ENCODE results near the gene KDM6B.
A peak's percentile ranks its signal among the peaks of the same experiment; 100 is the strongest.

KDM6B gene

DNA sequence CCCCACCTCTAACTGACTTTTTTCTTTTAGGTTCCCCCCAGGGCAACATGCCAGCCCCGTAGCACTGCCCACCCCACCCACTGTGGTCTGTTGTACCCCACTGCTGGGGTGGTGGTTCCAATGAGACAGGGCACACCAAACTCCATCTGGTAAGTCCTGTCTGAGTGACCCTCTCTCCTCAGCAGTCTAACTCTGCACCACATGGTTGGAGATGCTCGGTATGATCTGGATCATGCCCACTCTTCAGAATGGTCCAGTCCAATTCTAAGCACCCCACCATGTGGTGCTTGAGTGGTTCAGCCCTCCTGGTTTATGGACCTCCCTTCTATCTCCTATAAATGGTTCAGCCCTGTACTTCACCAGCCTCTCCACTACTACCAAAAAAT lies 5.9 kb downstream of the KDM6B start (continued):
- TF ChIP-seq, protein P1, sequence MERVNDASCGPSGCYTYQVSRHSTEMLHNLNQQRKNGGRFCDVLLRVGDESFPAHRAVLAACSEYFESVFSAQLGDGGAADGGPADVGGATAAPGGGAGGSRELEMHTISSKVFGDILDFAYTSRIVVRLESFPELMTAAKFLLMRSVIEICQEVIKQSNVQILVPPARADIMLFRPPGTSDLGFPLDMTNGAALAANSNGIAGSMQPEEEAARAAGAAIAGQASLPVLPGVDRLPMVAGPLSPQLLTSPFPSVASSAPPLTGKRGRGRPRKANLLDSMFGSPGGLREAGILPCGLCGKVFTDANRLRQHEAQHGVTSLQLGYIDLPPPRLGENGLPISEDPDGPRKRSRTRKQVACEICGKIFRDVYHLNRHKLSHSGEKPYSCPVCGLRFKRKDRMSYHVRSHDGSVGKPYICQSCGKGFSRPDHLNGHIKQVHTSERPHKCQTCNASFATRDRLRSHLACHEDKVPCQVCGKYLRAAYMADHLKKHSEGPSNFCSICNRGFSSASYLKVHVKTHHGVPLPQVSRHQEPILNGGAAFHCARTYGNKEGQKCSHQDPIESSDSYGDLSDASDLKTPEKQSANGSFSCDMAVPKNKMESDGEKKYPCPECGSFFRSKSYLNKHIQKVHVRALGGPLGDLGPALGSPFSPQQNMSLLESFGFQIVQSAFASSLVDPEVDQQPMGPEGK (tag by site-specific recombination; IDR thresholded peaks at IDR 0.05), result peak; percentile 66
- TF ChIP-seq GLI4 (tag by site-specific recombination; IDR thresholded peaks at IDR 0.05) (no peak), ZNF146 (tag by site-specific recombination; IDR thresholded peaks at IDR 0.05) (no peak), ZNF391 (tag by site-specific recombination; IDR thresholded peaks at IDR 0.05; ENCODE audit: borderline replicate concordance, low read depth) (no peak), ZNF626 (tag by site-specific recombination; IDR thresholded peaks at IDR 0.05) (no peak), ZBTB17 (tag by site-specific recombination; IDR thresholded peaks at IDR 0.05) (peak; percentile 48), GLIS2 (tag by site-specific recombination; IDR thresholded peaks at IDR 0.05) (peak; percentile 26; the same call in 1 of the 2 replicates), SP3 (tag by site-specific recombination; IDR thresholded peaks at IDR 0.05) (no peak), ZNF600 (tag by site-specific recombination; IDR thresholded peaks at IDR 0.05) (peak; percentile 79)
- TF ChIP-seq, protein P2, sequence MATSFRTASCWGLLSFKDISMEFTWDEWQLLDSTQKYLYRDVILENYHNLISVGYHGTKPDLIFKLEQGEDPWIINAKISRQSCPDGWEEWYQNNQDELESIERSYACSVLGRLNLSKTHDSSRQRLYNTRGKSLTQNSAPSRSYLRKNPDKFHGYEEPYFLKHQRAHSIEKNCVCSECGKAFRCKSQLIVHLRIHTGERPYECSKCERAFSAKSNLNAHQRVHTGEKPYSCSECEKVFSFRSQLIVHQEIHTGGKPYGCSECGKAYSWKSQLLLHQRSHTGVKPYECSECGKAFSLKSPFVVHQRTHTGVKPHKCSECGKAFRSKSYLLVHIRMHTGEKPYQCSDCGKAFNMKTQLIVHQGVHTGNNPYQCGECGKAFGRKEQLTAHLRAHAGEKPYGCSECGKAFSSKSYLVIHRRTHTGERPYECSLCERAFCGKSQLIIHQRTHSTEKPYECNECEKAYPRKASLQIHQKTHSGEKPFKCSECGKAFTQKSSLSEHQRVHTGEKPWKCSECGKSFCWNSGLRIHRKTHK (tag by site-specific recombination; IDR thresholded peaks at IDR 0.05), result no peak

DNA sequence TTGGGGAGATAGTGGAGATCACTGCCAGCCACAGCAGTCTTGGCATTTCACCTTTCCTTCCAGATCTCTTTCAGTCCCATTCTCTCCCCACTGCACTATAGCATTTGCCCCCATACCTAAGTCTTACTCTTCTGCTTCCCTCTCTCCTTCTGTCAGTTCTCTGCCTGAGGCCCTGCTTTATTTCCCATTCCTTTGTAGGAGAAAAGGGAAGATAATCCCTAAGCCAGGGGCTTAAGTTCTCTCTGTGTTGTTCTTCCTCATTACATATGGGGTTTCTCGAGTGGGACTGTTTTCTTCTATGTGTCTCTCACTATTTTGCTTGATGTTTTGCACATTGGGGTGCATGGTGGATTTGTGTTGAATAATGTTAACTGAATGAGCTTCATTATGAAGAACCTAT lies 6.4 kb downstream of the KDM6B start:
- Histone ChIP-seq H3K4me3 (ENCODE audit: low read depth, low read length) (no peak overlapping the region), H3K27ac (ENCODE audit: extremely low read depth, low read depth, low read length) (0 out of 2 replicates have a peak overlapping the region, but pooled peaks have one; percentile 5), H3K4me1 (ENCODE audit: control insufficient read depth, insufficient read depth, low read length) (peaks cover 31% of the 10 kb centered on the region), H3K36me3 (ENCODE audit: control insufficient read depth in 2 of 2, insufficient read depth in 1 of 2, low read length in 2 of 2) (peaks cover 0 to 8% of the 10 kb centered on the region in 2 experiments; a peak in 1 of 3 replicates), H3K9me3 (ENCODE audit: control insufficient read depth, insufficient read depth, low read depth, low read length) (no peaks in the 10 kb centered on the region)
- CTCF ChIA-PET, result interaction anchor here (0.6 to 2.0 kb wide), 11 partner anchors 16 to 404 kb away, joined by 3 to 7 read pairs (median 4); partner anchors contain the start of genes NAA38 and RNF227
- no peak for TF ChIP-seq ZNF214 (tag by site-specific recombination; IDR thresholded peaks at IDR 0.05; ENCODE audit: borderline replicate concordance)
- TF ChIP-seq REPIN1 (tag by site-specific recombination; IDR thresholded peaks at IDR 0.05; ENCODE audit: low read depth), result no peak
- TF ChIP-seq, protein P3, sequence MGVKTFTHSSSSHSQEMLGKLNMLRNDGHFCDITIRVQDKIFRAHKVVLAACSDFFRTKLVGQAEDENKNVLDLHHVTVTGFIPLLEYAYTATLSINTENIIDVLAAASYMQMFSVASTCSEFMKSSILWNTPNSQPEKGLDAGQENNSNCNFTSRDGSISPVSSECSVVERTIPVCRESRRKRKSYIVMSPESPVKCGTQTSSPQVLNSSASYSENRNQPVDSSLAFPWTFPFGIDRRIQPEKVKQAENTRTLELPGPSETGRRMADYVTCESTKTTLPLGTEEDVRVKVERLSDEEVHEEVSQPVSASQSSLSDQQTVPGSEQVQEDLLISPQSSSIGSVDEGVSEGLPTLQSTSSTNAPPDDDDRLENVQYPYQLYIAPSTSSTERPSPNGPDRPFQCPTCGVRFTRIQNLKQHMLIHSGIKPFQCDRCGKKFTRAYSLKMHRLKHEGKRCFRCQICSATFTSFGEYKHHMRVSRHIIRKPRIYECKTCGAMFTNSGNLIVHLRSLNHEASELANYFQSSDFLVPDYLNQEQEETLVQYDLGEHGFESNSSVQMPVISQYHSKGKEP (tag by site-specific recombination; IDR thresholded peaks at IDR 0.05), result no peak
- TF ChIP-seq SP7 (tag by site-specific recombination; IDR thresholded peaks at IDR 0.05), result no peak
- no peak for TF ChIP-seq YY2 (tag by site-specific recombination; IDR thresholded peaks at IDR 0.05)
- TF ChIP-seq ZNF133 (tag by site-specific recombination; IDR thresholded peaks at IDR 0.05), result no peak
- no peak for TF ChIP-seq ZNF157 (tag by site-specific recombination; IDR thresholded peaks at IDR 0.05)
- no peak for TF ChIP-seq ZNF623 (tag by site-specific recombination; IDR thresholded peaks at IDR 0.05)
- TF ChIP-seq, protein P4, sequence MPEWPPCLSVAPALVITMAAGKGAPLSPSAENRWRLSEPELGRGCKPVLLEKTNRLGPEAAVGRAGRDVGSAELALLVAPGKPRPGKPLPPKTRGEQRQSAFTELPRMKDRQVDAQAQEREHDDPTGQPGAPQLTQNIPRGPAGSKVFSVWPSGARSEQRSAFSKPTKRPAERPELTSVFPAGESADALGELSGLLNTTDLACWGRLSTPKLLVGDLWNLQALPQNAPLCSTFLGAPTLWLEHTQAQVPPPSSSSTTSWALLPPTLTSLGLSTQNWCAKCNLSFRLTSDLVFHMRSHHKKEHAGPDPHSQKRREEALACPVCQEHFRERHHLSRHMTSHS (tag by site-specific recombination; IDR thresholded peaks at IDR 0.05), result no peak
- TF ChIP-seq HOXC10 (CRISPR knock-in tag; IDR thresholded peaks at IDR 0.05), result no peak
- TF ChIP-seq ZNF514 (tag by site-specific recombination; IDR thresholded peaks at IDR 0.05), result no peak
- TF ChIP-seq ZNF660 (tag by site-specific recombination; IDR thresholded peaks at IDR 0.05), result no peak
- POLR2A ChIA-PET, result interaction anchor here (7.7 kb wide), 1 partner anchor 16 kb away, joined by 110 read pairs; the partner anchor contains the start of genes CYB5D1, NAA38 and TMEM88
